ENCODE measurements around the gene GTF3C5. TPM values are rescaled to one million over a fixed set of nuclear protein-coding genes. Genes with fewer than 3 reads are reported as not detected.
A peak's percentile ranks its signal among the peaks of the same experiment; 100 is the strongest.

The GTF3C5 gene
- total and polyA plus RNA-seq, 9 of the 15 experiments (the other 6 are each of a cell fraction or from before 2014, with no cell fraction given) = 3.8 to 118 (median 83.7) TPM

DNA sequence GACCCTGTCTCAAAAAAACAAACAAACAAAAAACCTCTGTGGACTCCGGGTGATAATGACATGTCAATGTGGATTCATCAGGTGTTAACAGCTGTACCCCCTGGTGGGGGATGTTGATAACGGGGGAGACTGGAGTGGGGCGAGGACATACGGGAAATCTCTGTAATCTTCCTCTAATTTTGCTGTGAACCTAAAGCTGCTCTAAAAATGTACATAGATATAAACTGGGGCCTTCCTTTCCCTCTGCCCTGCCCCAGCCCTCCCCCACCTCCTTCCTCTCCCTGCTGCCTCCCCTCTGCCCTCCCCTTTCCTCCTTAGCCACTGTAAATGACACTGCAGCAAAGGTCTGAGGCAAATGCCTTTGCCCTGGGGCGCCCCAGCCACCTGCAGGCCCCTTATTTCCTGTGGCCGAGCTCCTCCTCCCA lies 29.6 kb downstream of the GTF3C5 start (continued):
- no peak for TF ChIP-seq ZNF561 (CRISPR knock-in tag; conservative IDR thresholded peaks at IDR 0.05)
- no peak for TF ChIP-seq PHF21A (IDR thresholded peaks at IDR 0.05; ENCODE audit: borderline replicate concordance, low read depth)
- no peak for TF ChIP-seq TAF1 (IDR thresholded peaks at IDR 0.05; ENCODE audit: control insufficient read depth, extremely low read depth, insufficient read depth, low read length, severe bottlenecking)
- TF ChIP-seq, protein P1, sequence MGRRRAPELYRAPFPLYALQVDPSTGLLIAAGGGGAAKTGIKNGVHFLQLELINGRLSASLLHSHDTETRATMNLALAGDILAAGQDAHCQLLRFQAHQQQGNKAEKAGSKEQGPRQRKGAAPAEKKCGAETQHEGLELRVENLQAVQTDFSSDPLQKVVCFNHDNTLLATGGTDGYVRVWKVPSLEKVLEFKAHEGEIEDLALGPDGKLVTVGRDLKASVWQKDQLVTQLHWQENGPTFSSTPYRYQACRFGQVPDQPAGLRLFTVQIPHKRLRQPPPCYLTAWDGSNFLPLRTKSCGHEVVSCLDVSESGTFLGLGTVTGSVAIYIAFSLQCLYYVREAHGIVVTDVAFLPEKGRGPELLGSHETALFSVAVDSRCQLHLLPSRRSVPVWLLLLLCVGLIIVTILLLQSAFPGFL (CRISPR knock-in tag; IDR thresholded peaks at IDR 0.05) = no peak
- TF ChIP-seq NCOR1 (IDR thresholded peaks at IDR 0.05) = peak; percentile 62
- no peak for TF ChIP-seq U2AF1 (optimal IDR thresholded peaks at IDR 0.05; ENCODE audit: low read depth, low read length)
- no peak for TF ChIP-seq HNRNPK (IDR thresholded peaks at IDR 0.05; ENCODE audit: low read depth, low read length, poor library complexity, severe bottlenecking)
- TF ChIP-seq, protein P2, sequence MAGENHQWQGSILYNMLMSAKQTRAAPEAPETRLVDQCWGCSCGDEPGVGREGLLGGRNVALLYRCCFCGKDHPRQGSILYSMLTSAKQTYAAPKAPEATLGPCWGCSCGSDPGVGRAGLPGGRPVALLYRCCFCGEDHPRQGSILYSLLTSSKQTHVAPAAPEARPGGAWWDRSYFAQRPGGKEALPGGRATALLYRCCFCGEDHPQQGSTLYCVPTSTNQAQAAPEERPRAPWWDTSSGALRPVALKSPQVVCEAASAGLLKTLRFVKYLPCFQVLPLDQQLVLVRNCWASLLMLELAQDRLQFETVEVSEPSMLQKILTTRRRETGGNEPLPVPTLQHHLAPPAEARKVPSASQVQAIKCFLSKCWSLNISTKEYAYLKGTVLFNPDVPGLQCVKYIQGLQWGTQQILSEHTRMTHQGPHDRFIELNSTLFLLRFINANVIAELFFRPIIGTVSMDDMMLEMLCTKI (IDR thresholded peaks at IDR 0.05; ENCODE audit: partially characterized antibody) = no peak
- TF ChIP-seq ZBTB17 (CRISPR knock-in tag; IDR thresholded peaks at IDR 0.05) = no peak
- TF ChIP-seq, protein P3, sequence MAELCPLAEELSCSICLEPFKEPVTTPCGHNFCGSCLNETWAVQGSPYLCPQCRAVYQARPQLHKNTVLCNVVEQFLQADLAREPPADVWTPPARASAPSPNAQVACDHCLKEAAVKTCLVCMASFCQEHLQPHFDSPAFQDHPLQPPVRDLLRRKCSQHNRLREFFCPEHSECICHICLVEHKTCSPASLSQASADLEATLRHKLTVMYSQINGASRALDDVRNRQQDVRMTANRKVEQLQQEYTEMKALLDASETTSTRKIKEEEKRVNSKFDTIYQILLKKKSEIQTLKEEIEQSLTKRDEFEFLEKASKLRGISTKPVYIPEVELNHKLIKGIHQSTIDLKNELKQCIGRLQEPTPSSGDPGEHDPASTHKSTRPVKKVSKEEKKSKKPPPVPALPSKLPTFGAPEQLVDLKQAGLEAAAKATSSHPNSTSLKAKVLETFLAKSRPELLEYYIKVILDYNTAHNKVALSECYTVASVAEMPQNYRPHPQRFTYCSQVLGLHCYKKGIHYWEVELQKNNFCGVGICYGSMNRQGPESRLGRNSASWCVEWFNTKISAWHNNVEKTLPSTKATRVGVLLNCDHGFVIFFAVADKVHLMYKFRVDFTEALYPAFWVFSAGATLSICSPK (IDR thresholded peaks at IDR 0.05; ENCODE audit: borderline replicate concordance) = no peak
- no peak for TF ChIP-seq U2AF2 (optimal IDR thresholded peaks at IDR 0.05; ENCODE audit: low read depth, low read length)
- TF ChIP-seq, protein P4, sequence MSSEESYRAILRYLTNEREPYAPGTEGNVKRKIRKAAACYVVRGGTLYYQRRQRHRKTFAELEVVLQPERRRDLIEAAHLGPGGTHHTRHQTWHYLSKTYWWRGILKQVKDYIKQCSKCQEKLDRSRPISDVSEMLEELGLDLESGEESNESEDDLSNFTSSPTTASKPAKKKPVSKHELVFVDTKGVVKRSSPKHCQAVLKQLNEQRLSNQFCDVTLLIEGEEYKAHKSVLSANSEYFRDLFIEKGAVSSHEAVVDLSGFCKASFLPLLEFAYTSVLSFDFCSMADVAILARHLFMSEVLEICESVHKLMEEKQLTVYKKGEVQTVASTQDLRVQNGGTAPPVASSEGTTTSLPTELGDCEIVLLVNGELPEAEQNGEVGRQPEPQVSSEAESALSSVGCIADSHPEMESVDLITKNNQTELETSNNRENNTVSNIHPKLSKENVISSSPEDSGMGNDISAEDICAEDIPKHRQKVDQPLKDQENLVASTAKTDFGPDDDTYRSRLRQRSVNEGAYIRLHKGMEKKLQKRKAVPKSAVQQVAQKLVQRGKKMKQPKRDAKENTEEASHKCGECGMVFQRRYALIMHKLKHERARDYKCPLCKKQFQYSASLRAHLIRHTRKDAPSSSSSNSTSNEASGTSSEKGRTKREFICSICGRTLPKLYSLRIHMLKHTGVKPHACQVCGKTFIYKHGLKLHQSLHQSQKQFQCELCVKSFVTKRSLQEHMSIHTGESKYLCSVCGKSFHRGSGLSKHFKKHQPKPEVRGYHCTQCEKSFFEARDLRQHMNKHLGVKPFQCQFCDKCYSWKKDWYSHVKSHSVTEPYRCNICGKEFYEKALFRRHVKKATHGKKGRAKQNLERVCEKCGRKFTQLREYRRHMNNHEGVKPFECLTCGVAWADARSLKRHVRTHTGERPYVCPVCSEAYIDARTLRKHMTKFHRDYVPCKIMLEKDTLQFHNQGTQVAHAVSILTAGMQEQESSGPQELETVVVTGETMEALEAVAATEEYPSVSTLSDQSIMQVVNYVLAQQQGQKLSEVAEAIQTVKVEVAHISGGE (CRISPR knock-in tag; IDR thresholded peaks at IDR 0.05) = no peak
- TF ChIP-seq ZNF766 (CRISPR knock-in tag; conservative IDR thresholded peaks at IDR 0.05) = no peak
- TF ChIP-seq ZKSCAN8 (CRISPR knock-in tag; IDR thresholded peaks at IDR 0.05) = no peak
- no peak for TF ChIP-seq CHD4 (IDR thresholded peaks at IDR 0.05; ENCODE audit: insufficient read depth, insufficient replicate concordance, low read depth, low read length, poor library complexity, severe bottlenecking)
- no peak for TF ChIP-seq CHD2 (IDR thresholded peaks at IDR 0.05; ENCODE audit: low read depth, low read length)
- no peak for TF ChIP-seq RNF2 (IDR thresholded peaks at IDR 0.05)
- peak; percentile 69; the same call in 1 of the 2 replicates for TF ChIP-seq DPF2 (IDR thresholded peaks at IDR 0.05)
- no peak for TF ChIP-seq ZNF79 (CRISPR knock-in tag; IDR thresholded peaks at IDR 0.05; ENCODE audit: low read depth)
- no peak for TF ChIP-seq KLF16 (IDR thresholded peaks at IDR 0.05)
- TF ChIP-seq MEIS2 (IDR thresholded peaks at IDR 0.05; ENCODE audit: partially characterized antibody) = peak; percentile 58
- no peak for TF ChIP-seq SAFB2 (IDR thresholded peaks at IDR 0.05; ENCODE audit: borderline replicate concordance, low read depth, low read length, severe bottlenecking)
